Nephron (organoid): ENCODE measurements around the gene ARHGEF40.
A peak's percentile ranks its signal among the peaks of the same experiment; 100 is the strongest.

ENCODE experiments used
- H3K27ac Mint-ChIP-seq, 3 experiments: 2 replicates each; pipeline ENCODE4 v1.8.0; 2020; ENCODE audit warnings: mixed read lengths in 3 of 3, mild to moderate bottlenecking in 2 of 3, moderate library complexity in 1 of 3
- H3K27me3 Mint-ChIP-seq: 2 replicates; pipeline ENCODE4 v1.8.0; 2021; ENCODE audit warnings: low read depth, mild to moderate bottlenecking, moderate library complexity, mixed read lengths
- H3K36me3 Mint-ChIP-seq: 2 replicates; pipeline ENCODE4 v1.8.0; 2020; ENCODE audit warnings: low read depth, mixed read lengths
- H3K4me1 Mint-ChIP-seq: 2 replicates; pipeline ENCODE4 v1.8.0; 2020; ENCODE audit warnings: mixed read lengths
- H3K4me3 Mint-ChIP-seq, 3 experiments: 2 replicates each; pipeline ENCODE4 v1.8.0; 2020; ENCODE audit warnings: mild to moderate bottlenecking in 3 of 3, mixed read lengths in 3 of 3, moderate library complexity in 2 of 3
- H3K9me3 Mint-ChIP-seq: 2 replicates; pipeline ENCODE4 v1.8.0; 2020; ENCODE audit warnings: mixed read lengths
- CTCF ChIP-seq, 3 experiments: fragments of 200-600 bp; sonication (generic); IDR thresholded peaks; one replicate each; pipeline ENCODE4 v1.5.0; 2021; ENCODE audit warnings: antibody characterized with exemption in 3 of 3; ENCODE audit not compliant: unreplicated experiment in 3 of 3

The ARHGEF40 gene

GRCh38 chr14:21041676-21042433, 28.2 kb upstream of the ARHGEF40 start, which contains the start of gene RNASE7:
Gene RNASE7 (plus strand): TSS chr14:21042362. CDS start chr14:21042993, 631 bp downstream.
- H3K9me3 Mint-ChIP-seq, result no peaks in the 10 kb centered on the region
- no peak for TF ChIP-seq CTCF (IDR thresholded peaks at IDR 0.05; ENCODE audit: unreplicated experiment in 3 of 3)
- no peak within 1 kb of the TSS for H3K4me3 Mint-ChIP-seq
- H3K4me1 Mint-ChIP-seq, result peaks cover 61% of the 10 kb centered on the region
- peak within 1 kb of the TSS; percentile 34 to 83 (median 58) for H3K27ac Mint-ChIP-seq
- no peaks in the 10 kb centered on the region for H3K27me3 Mint-ChIP-seq
- H3K36me3 Mint-ChIP-seq, result no peaks in the 10 kb centered on the region

- Mint-ChIP-seq H3K36me3 (no peaks in the 10 kb centered on the region), H3K4me1 (peaks cover 52% of the 10 kb centered on the region), H3K4me3 (no peak overlapping the region), H3K9me3 (no peaks in the 10 kb centered on the region), H3K27me3 (no peaks in the 10 kb centered on the region), H3K27ac (peak overlapping the region in 2 of 3 experiments; percentile 34 to 58)
- no peak for TF ChIP-seq CTCF (IDR thresholded peaks at IDR 0.05; ENCODE audit: unreplicated experiment in 3 of 3)
Observed at GRCh38 chr14:21042918-21043317, 27.2 kb upstream of the ARHGEF40 start.

- Mint-ChIP-seq H3K4me1 (peaks cover 49% of the 10 kb centered on the region), H3K36me3 (no peaks in the 10 kb centered on the region), H3K27ac (peak overlapping the region; percentile 34 to 58 (median 46)), H3K4me3 (no peak overlapping the region), H3K9me3 (no peaks in the 10 kb centered on the region), H3K27me3 (no peaks in the 10 kb centered on the region)
- TF ChIP-seq CTCF (IDR thresholded peaks at IDR 0.05; ENCODE audit: unreplicated experiment in 3 of 3), result no peak
Observed at GRCh38 chr14:21043387-21043973, 26.6 kb upstream of the ARHGEF40 start.

- no peak overlapping the region for H3K27ac Mint-ChIP-seq
- no peaks in the 10 kb centered on the region for H3K9me3 Mint-ChIP-seq
- no peaks in the 10 kb centered on the region for H3K36me3 Mint-ChIP-seq
- no peaks in the 10 kb centered on the region for H3K27me3 Mint-ChIP-seq
- no peak overlapping the region for H3K4me3 Mint-ChIP-seq
- H3K4me1 Mint-ChIP-seq, result peaks cover 46% of the 10 kb centered on the region
- TF ChIP-seq CTCF (IDR thresholded peaks at IDR 0.05; ENCODE audit: unreplicated experiment in 3 of 3), result no peak
Observed at GRCh38 chr14:21043974-21044618, 26.0 kb upstream of the ARHGEF40 start.

- TF ChIP-seq CTCF (IDR thresholded peaks at IDR 0.05; ENCODE audit: unreplicated experiment in 3 of 3), result no peak
- Mint-ChIP-seq H3K9me3 (no peaks in the 10 kb centered on the region), H3K27ac (peak overlapping the region in 1 of 3 experiments; percentile 23), H3K27me3 (no peaks in the 10 kb centered on the region), H3K4me1 (peaks cover 29% of the 10 kb centered on the region), H3K36me3 (no peaks in the 10 kb centered on the region), H3K4me3 (no peak overlapping the region)
Observed at GRCh38 chr14:21047378-21047781, 22.7 kb upstream of the ARHGEF40 start.
